ENCODE measurements around the gene CCDC28B.

- TF ChIP-seq CTCF (IDR thresholded peaks at IDR 0.05; ENCODE audit: insufficient read depth, low read length) (no peak), POLR2AphosphoS5 (IDR thresholded peaks at IDR 0.05; ENCODE audit: low read depth) (no peak), GABPA (IDR thresholded peaks at IDR 0.05; ENCODE audit: low read depth) (no peak), REST (IDR thresholded peaks at IDR 0.05; ENCODE audit: insufficient replicate concordance, low read depth) (no peak)
Measured at GRCh38 chr1:32182060-32182459, 18.3 kb upstream of the CCDC28B start.

Data from HL-60 (cell line).